HPDE6-E6E7 (cell line): ENCODE measurements around the gene MGAT5.

Source experiments
- DNase-seq: peaks from one replicate; pipeline ENCODE4 v3.0.0; 2011; ENCODE audit warnings: missing footprints; ENCODE audit errors: extremely low spot score

MGAT5 gene

DNA sequence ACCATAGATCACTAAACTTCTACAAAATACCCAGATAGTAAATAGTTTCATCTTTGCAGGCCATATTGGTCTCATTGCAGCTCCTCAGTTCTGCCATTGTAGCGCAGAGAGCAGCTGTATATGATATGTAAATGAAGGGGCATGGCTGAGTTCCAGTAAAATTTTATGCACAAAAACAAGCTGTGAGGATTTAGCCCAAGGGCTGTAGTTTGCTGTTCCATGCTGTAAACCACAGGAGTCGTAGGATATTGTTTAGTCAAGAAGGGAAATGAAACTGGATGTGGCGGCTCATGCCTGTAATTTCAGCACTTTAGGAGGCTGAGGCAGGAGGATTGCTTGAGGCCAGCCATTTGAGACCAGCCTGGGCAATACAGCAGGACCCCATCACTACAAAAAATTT is 83.0 kb downstream of the MGAT5 start:
- no peak for DNase-seq

DNA sequence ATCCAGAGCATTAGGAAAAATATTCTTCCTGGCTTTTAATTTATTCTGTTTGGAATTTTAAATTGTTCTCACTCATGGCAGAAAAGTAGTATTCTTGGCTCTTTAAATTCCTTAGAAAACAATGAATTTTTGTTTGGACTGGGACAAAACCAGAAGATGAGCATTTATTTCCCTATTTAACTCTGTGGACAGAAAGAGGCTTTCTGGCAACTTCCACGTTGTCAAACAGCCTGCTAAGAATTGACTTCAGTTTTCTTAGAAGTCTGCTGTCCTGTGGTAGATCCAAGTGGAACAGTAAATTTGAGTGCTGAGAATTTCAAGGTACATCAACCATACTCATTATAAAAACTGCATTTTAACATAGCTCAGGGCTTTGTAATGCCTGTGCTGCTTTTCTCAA is 83.8 kb downstream of the MGAT5 start:
- no peak for DNase-seq

DNA sequence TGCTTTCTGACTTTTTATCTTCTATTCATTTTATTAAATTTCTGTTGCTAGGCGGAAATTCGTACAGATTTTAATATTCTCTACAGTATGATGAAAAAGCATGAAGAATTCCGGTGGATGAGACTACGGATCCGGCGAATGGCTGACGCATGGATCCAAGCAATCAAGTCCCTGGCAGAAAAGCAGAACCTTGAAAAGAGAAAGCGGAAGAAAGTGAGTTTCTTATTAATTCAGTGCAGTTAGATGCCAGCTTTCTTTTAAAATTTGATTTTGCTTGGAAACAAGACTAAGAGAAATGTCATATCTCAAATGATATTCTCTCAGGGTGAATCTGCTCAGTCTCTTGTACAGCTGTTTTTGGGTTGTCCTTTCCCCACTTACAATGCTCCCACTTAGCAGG is 84.3 kb downstream of the MGAT5 start:
- DNase-seq, result no peak

- DNase-seq, result no peak
Observed at GRCh38 chr2:134341476-134341875, 87.6 kb downstream of the MGAT5 start.

- DNase-seq, result no peak
Observed at GRCh38 chr2:134344954-134345697, 91.3 kb downstream of the MGAT5 start.

GRCh38 chr2:134346141-134346540 is 92.3 kb downstream of the MGAT5 start:
- no peak for DNase-seq

- no peak for DNase-seq
Observed at GRCh38 chr2:134347756-134348155, 93.9 kb downstream of the MGAT5 start.

DNA sequence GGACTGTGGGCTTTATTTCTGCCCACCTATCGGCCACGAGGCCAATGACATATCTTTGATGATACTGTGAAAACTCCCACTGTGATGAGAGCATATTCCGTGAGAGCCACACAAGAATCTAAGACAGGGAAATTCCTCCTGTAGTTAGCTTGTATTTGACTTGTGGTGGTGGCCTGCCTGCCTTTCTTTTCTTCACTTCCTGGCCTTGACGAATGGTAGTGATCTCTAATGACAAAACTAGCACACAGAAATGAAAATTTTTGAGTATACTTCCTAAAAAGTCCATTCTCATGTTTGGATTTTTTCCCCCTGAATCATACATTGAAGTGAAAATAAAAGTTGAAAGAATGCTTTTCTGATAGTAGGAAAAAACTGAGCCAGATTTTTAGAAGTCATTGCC is 94.4 kb downstream of the MGAT5 start:
- DNase-seq, result no peak

GRCh38 chr2:134348760-134349159 is 94.9 kb downstream of the MGAT5 start:
- no peak for DNase-seq

DNA sequence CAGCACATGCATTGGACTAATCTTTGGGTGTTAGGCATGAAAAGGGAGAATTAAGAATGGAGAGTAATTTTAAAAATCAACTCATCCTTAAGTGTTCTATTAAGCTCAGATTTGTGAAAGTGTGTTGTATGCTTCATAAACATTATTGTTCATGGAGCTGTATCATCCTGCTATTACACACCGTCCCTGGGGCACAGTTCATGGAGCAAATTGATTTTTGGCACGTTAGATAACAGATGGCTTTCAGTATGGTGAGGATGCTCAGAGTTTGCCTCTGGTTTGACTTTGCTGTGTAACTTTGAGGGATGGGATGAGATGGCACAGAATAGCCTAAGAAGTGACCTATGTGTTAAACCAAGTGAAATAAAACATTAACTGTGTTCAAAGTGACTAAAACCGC is 97.1 kb downstream of the MGAT5 start:
- no peak for DNase-seq

DNA sequence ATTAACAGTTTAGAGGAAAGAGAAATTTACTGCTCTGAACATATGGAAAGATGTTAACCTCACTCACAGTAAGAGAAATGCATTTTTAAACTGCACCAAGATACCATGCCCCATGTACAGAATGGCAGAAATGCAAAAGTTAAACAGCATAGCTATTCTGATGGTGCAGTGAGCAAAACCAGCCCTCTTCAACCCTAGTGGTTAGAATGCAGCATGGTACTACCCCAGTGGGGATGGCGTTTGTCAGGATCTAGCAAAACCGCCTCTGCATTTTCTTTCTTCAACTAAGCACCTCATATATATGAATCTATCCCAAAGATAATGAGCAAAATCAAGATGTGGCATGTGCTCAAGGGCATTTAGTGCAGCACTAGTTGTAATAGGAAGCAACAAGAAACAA is 98.0 kb downstream of the MGAT5 start:
- DNase-seq, result no peak

DNA sequence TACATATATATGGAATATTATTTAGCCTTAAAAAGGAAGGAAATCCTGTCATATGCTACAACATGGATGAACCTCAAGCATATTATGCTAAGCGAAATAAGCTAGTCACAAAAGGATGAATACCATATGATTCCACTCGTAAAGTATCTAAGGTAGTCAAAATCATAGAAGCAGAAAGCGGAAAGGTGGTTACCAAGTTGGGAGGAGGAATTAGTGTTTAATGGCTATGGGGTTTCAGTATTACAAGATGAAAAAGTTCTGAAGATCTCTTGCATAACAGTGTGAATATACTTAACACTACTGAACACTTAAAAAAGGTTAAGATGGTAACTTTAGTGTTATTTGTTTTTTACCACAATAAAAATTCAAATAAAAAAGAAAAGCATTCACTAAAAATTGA is 99.0 kb downstream of the MGAT5 start:
- DNase-seq, result no peak

DNA sequence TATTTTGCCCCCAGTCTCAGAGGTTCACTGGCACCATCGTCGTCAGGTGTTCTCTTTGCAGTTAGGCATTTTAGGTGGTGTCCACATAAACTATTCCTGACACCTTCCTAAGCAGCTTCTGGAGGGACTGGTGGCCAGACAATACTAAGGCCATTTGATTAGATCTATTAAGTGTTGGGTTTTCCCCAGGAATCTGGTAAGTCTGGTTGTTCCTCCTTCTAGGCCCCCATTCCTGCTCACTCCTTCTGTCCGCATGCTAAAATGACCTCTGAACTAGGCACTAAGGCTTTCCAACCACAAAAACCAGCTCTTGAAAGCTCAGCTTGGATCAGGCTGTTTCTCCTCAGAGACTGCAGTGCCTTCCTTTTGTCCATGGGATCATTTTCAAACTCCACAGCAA is 100.7 kb downstream of the MGAT5 start:
- DNase-seq, result no peak

DNA sequence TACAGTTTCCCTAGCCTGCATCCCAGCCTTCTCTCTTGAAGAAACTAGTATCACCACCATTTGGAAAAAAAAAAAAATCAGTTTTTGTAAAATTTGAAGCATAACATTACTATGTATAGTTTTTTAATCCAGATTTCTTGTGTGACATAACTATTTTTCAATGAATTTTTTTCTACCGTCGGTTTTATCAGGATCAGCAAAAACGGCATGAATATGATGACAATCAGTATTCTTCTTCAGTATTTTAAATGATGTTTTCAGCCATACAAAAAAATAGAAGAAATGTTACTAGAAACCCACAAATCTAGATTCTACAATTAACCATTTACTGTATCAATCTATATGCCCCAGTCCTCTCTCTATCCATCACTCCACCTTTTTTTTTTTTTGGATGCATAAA is 103.9 kb downstream of the MGAT5 start:
- DNase-seq, result no peak

DNA sequence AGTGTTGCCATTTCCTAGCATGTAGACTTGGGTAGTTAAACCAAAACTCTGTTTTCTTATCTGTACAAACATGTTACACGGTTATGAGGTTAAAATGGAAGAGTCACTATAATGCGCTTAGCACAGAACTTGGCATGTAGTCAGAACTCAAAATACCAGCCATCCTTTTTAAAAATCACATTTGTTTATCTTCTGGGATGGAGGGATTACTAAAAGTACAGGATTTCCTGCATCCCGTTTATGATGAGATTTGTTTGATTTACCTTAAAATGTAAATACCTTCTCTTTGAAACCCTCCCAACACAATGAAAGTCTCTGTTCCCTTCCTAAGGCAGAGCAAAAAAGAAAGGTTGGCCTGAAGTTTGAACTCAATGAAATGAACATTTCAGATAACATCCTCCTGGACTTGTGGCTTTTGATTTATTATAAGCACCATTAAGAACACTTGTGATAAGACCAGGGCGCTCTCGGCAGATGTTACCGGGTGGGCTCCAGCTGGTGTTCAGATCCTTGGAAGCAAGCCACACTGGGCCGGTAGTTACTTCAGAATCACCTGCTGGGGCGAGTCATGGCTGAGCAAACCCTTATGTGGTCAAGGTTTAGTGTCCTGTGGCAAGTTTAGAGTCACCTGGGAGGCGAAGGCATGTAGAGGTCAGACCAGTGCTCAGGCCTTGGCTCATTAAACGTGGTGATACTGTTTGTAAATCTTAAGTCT is 105.7 kb downstream of the MGAT5 start:
- DNase-seq, result no peak

- DNase-seq, result no peak
Observed at GRCh38 chr2:134360745-134361487, 107.0 kb downstream of the MGAT5 start.

- DNase-seq, result no peak
Observed at GRCh38 chr2:134361648-134362047, 107.8 kb downstream of the MGAT5 start.

DNA sequence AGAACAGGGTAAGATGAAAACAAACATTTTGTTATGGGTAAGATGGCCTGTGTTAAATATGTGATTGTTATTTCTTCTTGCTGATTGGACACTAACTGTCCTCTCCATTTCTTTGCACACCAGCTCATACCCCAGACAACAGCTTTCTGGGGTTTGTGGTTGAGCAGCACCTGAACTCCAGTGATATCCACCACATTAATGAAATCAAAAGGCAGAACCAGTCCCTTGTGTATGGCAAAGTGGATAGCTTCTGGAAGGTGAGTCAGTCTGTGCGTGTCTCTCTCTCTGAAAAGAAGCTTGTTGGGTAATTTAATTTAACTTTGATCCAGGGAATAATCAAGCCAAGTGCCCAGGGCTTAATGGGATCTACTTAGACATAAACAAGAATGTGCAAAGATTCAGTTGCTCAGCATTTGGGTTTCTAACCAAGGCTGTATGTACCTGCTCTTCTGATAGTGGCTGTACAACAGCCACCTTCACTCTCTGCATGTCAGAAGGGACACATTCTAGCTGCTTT is 108.3 kb downstream of the MGAT5 start:
- no peak for DNase-seq

- DNase-seq, result no peak
Observed at GRCh38 chr2:134362740-134363139, 108.9 kb downstream of the MGAT5 start.

DNA sequence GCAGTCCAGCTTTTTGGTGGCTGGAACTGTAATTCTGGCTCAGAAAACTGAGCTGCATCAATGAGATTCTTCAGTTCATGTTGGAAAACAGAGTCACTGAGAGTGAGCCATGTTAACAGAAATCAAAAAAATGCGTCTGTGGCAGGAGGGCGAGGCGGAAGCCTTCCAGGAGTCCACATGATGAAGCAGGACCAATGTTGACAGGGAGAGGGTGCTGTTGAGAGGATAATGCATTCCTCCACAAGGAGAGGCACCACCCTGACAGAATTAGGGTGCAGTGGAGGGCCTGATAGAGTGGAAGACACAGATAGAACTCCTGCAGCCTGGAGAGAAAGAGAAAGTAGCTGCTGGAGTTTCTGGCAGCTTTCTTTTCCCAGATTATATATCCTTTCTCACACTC is 111.5 kb downstream of the MGAT5 start:
- DNase-seq, result no peak

- peak; percentile 13 for DNase-seq
Observed at GRCh38 chr2:134366359-134366758, 112.5 kb downstream of the MGAT5 start.

DNA sequence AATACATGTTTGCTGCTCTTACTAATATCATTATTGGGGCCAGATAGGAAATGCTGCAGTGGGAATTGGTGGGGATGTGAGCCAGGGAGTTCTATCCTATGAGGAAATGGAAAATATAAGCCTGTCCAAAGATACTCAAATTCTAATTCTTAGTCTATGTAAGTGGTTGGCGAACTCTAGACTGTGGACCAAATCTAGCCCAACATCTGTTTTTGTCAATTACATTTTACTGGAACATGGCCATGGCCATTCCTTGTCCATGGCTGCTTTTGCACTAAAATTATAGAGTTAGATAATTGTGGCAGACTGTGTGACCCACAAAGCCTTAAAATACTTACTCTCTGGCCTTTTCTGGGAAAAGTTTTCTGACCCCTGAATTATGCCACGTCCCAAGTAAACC is 113.3 kb downstream of the MGAT5 start:
- no peak for DNase-seq
